Head of caudate nucleus (tissue), 42 donors: ENCODE data around the gene NKX3-2.
"Not testable (repeated sequence)": the region's sequence is repeated elsewhere in the genome, so short reads cannot be mapped to it uniquely, and the experiment has no call there.

Source experiments
- DNase-seq, 42 donors: peaks; one replicate each; pipeline versions ENCODE4 v3.0.0 to v3.0.0-alpha.2; 2020 to 2021; ENCODE audit warnings: mixed read lengths in 7 of 42
- intact Hi-C: fragments of 100-400 bp; cut with DNase I; formaldehyde crosslinking; loops from one replicate; pipeline ENCODE4 v1.15.0; 2022

Gene NKX3-2

GRCh38 chr4:13543839-13544605 lies at the start of gene NKX3-2:
NKX3-2 (minus strand) TSS chr4:13544508; CDS start chr4:13544414, 94 bp downstream.
- intact Hi-C loops, result no loop called here
- DNase-seq, result no peak

- no peak for DNase-seq
- intact Hi-C loops, result no loop called here
These were observed 47.9 kb upstream of the NKX3-2 start for GRCh38 chr4:13592220-13592619.

- DNase-seq, result no peak
- intact Hi-C loops, result no loop called here
These were observed 46.5 kb upstream of the NKX3-2 start for GRCh38 chr4:13590766-13591165.

GRCh38 chr4:13588954-13589353 lies 44.6 kb upstream of the NKX3-2 start:
- no peak for DNase-seq
- intact Hi-C loops, result no loop called here

- intact Hi-C loops, result no loop called here
These were observed 40.2 kb upstream of the NKX3-2 start for GRCh38 chr4:13584481-13584880.

GRCh38 chr4:13580036-13580435 lies 35.7 kb upstream of the NKX3-2 start:
- DNase-seq, result no peak
- intact Hi-C loops, result no loop called here

More at GRCh38 chr4:13584481-13584880, 40.2 kb upstream of the NKX3-2 start:
- no peak for DNase-seq

- intact Hi-C loops, result no loop called here
- no peak for DNase-seq
These were observed 33.4 kb upstream of the NKX3-2 start for GRCh38 chr4:13577660-13578059.

- intact Hi-C loops, result no loop called here
- DNase-seq, result no peak
These were observed 26.6 kb upstream of the NKX3-2 start for GRCh38 chr4:13570916-13571315.

GRCh38 chr4:13567125-13567524 lies 22.8 kb upstream of the NKX3-2 start:
- intact Hi-C loops, result no loop called here
- DNase-seq, result no peak

- no peak for DNase-seq
- intact Hi-C loops, result no loop called here
These were observed 18.6 kb upstream of the NKX3-2 start for GRCh38 chr4:13562876-13563275.

- no peak for DNase-seq
- intact Hi-C loops, result no loop called here
These were observed 17.4 kb upstream of the NKX3-2 start for GRCh38 chr4:13561673-13562072.

- DNase-seq, intact Hi-C loops: not testable (repeated sequence)
These were observed 15.8 kb upstream of the NKX3-2 start for GRCh38 chr4:13560111-13560510.

- DNase-seq, result no peak
- intact Hi-C loops, result no loop called here
These were observed 15.1 kb upstream of the NKX3-2 start for GRCh38 chr4:13559413-13559812.

GRCh38 chr4:13558881-13559280 lies 14.6 kb upstream of the NKX3-2 start:
- intact Hi-C loops, result no loop called here
- DNase-seq, result no peak

GRCh38 chr4:13555325-13555724 lies 11.0 kb upstream of the NKX3-2 start:
- intact Hi-C loops, result no loop called here
- no peak for DNase-seq

GRCh38 chr4:13553081-13553480 lies 8.8 kb upstream of the NKX3-2 start:
- intact Hi-C loops, result no loop called here

GRCh38 chr4:13548984-13549546 lies 4.8 kb upstream of the NKX3-2 start:
- peak in 41 of 42 donors; percentile 46 to 93 (median 78) for DNase-seq
- intact Hi-C loops, result loop anchor here (5.0 kb wide), 1 partner anchor 697 kb away; no protein-coding TSS in a partner anchor

More at GRCh38 chr4:13553081-13553480, 8.8 kb upstream of the NKX3-2 start:
- no peak for DNase-seq

- no peak for DNase-seq
- intact Hi-C loops, result loop anchor here (5.0 kb wide), 1 partner anchor 696 kb away; no protein-coding TSS in a partner anchor
These were observed 4.0 kb upstream of the NKX3-2 start for GRCh38 chr4:13548059-13548983.

GRCh38 chr4:13547485-13548041 lies 3.3 kb upstream of the NKX3-2 start:
- no peak for DNase-seq
- intact Hi-C loops, result loop anchor here (5.0 kb wide), 1 partner anchor 695 kb away; no protein-coding TSS in a partner anchor
